ENCODE results near the gene CSGALNACT2.

The CSGALNACT2 gene

DNA sequence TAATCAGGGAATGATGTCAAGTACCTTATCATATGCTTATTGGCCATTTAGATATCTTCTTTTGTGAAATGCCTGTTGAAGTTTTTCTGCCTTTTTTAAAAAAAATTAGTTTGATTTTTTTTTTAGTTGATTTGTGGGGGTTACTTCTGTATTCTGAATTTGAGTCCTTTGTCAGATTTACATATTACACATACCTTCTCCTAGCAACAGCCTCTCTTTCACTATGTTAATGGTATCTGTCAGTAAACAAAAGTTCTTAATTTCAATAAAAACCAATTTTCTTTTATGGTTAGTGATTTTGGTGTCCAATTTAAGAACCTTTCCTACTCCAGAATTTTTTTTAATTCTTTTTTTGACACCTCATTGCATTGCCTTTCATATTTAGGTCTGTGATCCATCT is 52.0 kb downstream of the CSGALNACT2 start:
- DNase-seq: no peak

DNA sequence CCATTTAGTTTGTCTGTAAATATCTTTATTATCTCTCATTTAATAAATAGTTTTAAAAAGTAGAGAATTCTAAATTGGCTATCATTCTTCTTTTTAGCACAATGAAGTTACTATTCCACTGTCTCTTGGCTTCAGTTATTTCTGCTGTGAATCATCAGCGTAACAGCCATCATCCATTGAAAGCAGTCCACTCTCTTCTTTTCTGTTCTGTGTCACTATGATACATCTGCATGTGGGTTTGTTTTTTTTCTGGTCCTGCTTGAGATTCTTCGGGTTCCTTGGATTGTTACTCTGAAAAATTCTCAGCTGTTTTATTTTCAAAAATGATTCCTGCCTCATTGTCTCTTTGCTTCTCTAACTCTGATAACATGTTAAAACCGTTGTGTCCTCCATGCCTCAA is 52.5 kb downstream of the CSGALNACT2 start:
- DNase-seq: no peak

DNA sequence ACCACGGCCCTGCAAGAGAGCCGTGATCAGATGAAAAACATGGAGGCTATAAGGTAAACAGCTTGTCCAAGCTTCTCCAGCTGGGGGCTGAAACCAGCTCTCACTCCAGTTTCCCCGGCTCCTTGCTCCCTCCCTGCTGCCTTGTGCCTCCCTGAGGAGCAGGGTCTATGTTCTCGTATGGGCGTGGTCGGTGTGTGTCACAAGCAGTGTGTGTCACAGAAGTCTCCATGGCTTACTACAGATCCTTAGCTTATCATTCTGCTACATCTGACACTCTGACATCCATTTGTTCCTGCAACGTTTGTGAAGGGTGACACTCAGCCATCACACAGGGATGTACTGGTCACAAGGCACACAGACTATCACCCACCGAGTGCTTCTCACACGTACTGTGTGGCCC is 54.6 kb downstream of the CSGALNACT2 start:
- DNase-seq: no peak

DNA sequence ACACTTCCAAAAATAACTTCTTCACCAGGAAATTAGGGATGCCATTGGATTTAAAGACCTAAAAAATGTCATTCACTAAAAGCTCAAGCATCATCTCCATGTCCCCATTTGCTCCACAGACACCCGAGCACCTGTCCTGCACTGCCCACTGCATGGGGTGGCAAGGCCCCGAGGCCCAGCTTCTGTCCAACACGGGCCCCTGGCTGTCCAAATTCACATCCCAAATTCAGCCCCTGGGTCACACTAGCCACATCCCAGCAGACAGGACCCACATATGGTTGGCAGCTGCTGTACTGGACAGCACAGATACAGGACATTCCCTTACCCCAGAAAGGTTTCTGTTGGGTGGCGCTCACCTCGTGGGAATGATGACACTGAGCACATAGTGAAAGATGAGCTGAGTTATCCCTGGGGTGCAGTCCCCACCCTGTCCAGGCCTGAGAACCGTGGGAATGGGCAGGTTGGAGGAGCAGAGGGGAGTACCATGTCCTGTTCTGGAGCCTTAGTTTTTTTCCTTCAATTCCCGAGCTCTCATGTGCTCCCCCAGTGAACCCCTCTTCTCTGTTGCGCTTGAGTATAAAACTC is 55.3 kb downstream of the CSGALNACT2 start:
- no peak for DNase-seq

DNA sequence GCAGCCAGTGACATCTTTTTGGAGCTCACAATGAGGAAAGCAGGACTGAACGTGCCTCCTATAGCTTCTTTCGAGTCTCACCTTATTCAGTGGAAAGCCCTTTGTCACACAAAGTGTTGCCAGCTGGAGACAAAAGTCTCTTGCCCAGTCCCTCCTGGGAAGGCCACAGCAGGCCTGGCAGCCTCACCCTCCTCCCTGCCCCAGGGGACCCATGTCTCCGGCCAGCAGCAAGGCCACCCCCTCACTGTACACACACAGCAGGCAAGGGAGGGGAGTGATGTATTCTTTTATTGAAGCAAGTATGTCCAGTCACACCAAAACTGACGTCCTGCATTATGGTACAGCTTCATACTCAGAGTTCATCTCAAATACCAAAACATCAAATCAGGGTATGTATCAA is 56.0 kb downstream of the CSGALNACT2 start:
- DNase-seq: no peak

DNA sequence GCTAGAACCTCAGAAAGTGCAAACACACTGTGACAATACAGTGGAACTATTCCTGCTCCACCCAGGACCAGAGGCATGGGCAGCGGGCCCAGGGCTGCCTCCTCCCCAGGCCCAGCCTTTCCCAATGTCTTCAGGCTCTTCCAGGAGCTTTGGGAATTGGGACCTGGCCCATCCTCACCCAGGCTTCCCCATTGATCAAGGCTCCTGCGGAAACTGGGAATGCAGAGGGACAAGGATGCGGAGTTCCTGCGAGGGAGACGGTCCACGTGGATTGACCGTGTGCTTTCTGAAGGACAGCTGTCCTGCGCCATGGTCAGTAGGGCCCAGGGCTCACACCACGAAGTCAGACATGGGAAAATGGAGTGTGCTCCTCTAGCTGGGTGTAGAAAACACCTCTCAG is 56.6 kb downstream of the CSGALNACT2 start:
- no peak for DNase-seq

DNA sequence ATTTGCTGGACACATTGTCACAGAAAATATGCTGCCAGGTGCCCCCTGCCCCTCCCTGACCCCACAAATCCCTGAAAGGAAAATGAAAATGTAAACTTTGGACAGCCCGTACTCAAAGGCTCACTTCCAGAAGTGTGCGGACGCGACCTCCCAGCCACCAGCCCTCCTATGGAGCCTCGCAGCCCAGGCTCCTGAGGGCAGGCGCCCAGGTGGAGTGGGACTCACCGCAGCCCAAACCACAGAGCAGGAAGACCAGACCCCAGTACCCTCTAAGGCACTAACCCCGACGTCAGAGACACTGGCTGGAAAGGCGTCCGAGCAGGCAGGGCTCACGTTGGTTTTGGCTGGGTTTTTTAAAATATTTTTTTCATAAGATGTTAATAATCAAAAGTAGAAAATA is 57.3 kb downstream of the CSGALNACT2 start:
- no peak for DNase-seq

DNA sequence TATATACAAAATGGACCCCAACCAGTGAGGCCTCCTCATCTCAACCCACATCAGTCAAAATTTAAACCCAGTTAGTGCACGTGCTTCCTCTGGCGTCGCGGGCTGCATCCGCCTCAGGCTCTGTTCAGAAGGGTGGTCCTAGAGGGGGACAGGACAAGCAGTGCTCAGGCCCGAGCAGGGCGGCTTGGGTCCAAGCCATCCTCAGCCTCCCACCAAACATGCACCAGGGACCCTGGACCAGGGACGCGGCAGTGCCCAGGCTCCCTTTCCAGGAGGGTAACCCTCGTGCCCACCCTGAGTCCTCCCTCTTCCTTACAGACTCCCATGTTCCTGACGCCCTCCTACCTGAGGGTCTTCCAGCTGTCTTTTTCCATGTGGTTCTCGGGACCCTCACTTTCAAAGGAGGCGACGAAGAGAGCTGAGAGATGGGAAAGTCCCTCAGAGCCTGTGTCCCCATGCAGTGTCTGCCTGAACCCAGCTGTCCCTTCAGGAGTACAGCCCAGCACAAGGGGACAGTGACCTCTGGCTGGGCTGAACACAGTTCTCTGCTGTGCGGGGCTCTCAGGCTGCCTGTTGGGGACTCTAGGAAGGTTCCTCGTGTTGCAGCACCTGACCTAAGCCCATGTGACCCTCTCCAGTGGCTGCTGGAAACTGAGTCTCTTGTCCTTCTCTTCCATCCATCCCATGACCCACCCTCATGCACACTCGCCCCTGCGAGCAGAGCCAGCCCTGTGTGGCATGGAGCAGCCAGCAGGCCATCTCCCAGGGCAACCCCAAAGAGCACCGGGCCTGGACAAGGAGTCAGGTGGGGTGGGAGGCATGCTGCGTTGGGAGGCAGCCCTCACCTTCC is 58.1 kb downstream of the CSGALNACT2 start:
- DNase-seq: no peak

DNA sequence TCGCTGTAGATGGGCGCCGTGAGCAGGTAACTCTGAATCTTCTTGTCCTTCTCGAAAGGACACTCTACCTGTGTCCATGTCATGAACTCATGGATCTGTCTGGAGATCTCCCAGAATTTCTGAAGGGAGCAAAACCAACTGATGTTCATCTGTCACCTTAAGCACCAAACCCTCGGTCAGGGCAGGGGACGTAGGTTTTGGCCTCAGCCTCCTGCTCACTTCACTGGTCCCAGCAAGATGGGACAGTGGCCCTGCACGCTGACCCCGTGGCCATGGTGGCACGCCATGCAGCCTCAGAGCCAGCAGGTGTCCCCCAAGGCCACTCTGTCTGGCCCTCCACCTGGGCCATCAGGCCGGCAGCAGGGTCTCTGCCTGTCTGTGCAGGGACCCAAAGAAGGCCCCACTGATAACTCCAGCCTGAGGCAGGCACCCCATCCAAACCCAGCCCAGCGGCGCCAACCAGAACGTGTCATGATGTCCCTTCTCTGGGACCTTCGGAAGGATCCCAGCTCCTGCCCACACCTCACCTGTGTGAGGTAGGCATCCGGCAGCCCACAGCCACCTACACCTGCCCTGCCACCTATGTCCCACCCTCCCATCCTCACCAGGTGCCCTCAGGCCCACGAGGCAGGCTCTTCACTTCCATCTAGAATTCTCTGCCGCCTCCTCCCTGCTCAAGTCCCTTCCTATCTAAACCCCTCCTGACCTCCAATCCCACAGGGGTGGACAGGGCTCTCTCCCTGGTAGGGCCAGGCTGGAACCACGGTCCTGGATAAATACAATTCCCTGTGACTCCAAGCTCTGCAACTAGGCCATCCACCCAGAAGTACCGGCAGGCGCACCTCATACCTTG is 59.0 kb downstream of the CSGALNACT2 start:
- no peak for DNase-seq

DNA sequence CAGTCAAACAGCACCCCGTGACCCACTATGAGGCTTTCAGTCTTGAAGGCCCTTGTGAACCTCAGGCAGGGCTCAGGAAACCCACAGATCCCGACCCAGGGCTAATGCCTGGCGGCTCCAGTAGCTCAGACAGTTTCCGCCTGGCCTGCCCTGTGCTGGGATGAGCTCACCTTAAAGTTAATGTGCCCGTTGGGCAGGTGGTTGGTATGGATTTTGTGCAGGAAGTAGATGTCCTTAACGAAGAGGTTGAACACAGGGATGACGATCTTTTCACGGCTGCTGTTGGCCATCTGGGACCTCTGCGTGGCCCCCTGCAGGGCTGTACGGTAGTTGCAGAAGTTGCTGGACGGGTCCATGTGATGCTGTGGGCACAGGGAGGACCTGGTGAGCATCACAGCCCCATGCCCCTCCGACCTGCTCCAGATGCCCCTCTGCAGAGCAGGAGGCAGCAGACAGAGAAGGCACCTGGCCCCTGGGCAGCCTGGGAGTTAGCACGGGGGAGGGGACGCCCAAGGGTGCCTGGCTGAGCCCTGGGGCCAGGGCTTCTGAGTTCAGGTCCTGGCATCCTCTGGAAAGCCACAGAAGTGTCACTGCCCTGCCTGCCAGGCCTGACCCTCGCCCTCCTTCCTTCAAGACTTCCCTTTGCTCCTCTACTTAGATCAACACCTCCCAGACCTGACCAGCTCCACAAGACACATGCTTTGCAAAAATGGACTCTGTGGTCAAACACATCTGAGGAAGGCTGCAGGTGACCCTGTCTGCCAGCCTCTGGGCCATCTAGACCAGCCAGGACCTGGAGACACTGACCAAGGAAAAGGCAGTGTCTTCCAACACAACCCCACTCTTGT is 59.8 kb downstream of the CSGALNACT2 start:
- no peak for DNase-seq

DNA sequence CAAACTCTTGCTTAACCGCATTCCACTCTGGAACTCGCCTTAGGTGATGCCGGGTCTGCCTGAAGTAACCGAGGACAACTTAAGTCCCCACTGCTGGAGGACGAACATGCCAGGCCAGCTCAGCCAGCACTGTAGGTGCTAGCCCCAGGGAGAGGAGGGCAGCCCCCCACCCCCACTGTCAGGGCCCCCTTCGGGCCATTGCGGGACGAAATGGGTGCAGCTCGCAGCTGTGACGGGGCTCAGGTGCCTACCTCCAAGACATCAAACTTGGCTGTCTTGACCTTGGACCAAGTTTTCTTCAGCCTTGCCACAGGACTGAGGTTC is 60.4 kb downstream of the CSGALNACT2 start:
- no peak for DNase-seq

DNA sequence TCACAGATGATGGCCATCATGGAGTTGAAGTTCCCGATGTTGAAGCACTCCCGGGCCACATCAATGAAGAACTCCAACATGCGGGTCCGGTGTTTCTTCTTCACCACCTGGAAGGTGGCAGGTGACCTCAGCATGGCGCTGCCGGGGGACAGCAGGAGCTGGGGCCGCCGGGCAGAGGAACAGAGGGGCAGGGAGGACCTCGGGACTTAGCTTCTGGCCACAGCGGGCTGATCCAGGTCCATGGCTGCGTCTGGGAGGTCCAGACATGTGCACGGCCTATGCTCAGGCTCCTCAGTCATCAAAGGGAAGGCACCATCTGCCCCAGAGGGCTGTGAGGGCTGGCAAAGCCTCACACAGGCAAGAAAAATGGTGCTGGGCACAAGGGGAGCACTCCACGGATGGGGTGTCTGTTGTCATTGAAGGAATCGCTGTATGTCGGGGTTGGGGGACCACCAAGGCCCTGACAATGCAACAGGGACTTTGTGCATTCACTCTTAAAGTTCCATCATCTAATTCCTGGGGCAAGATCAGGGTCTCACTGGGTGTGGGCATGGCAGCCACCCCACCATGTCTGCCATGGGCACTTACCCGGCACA is 60.9 kb downstream of the CSGALNACT2 start:
- DNase-seq: no peak

DNA sequence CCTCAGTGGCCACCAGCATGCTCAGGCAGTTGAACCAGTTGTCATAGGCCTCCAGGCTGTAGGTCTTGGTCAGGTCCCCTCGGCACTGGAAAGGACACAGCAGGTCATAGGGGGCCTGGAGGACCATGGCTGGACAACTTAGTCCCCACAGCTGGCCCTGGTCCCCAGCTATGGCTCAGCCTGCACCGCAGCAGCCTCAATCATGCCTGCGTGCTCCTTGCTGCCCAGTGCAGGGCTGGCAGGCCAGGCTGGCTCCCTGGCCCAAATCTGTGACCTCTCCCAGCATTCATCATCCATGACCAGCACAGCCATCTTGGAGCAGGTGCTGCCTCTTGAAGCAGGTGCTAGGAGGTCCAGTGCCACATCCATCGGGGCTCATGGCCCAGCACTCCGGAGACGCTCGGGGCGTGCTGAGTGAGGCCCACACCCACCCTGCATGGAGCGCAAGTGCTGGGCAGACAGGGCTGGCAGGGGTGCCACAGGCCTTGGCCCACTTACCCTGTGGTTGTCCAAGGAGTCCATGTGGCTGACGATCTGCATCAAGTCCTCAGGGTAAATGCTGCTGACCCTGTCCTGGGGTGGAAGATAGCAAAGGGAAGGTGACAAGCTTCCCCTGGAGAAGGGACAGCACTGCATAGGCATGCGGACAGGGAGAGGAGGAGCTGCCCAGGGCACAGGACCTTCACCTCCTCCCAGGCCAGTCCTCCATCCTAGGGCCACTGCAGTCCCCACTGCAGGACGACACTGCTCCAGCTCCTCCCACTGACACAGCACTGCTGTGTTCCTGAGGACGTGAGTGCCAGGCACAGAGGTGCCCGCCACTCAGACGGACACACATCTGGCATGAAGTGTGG is 61.7 kb downstream of the CSGALNACT2 start:
- no peak for DNase-seq

DNA sequence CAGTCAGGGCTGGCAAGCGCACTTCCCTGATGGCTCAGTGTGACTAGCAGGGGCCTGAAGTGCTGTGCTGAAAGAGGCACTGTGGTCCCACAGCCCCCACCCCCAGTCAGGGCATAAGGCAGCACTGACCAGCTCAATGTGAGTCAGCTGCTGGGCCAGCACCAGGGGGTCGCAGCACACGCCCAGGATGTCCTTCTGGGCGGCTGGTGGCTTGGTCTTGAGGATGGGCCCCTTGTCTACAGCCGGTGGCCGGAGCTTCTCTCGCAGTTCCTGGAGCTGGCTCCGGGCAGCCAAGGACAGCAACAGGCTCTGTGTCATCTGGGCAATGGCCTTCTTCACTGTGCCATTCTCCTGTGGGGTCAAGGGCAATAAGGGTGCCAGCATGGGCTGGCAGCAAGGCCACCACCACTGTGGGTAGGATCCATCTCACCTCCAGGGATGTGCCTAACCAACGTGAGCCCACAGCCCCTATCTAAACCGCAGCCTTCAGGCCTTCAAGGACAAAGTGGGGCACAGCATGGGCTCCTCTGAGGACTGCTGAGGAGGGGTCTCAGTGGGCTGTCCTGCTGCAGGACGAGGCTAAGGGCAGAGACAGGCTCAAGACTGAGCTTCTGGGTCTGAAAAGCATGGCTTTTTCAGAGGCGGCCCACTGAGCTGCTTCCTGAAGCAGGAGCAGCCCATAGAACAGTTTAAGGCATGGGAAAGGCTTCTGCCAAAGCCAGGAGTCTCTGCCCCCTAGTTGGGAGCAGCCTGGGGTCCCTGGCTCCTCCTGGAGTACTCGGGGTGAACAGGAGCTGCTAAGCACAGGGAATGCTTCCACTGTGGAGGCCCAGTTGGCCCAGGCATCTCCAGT is 62.5 kb downstream of the CSGALNACT2 start:
- no peak for DNase-seq

DNA sequence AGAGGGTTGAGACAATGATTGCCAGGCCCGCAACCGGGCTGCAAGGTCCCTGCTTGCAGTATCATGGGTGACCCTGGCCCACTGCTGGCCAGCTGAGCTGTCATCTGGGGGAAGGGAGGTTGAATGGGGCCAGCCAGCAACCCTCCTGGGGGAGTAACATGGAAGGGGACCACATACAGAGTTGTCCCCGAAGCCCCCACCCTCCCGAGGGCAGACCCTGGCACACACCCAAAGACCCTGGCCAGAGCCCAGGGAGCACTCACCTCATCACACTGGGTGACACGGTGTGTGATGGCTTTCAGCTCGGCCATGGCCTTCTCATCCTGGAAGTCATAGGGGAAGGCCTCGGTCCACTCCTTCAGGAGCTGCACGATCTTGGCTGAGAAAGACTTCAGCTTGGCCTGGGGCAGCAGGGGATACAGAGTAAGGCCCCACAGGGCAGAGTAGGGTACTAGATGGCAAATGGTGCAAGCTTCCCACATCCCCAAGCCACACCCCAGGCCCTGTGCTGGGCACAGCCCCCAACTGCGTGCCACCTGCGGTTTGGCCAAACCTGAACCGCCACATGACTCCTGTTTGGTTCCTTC is 63.4 kb downstream of the CSGALNACT2 start:
- DNase-seq: no peak

DNA sequence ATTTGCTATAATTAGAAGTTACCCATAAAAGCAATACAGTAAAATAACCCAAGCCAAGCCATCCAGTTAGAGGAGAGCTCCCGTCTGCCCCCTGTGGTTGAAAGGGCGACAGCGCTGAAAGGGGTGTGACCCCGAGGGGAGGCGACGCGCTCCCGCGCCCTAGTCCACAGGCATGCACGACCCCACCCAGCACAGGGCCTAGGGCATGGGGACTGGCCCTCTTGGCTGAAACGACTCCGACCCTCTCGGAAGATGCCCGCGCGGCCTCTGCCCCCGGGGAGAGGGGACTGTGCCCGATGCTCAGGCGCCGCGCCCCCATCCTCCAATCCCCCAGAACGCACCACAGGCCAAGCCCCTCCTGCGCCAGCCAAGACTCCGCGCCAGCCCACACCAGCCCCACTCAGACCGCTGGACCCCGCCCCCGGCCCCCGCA is 64.0 kb downstream of the CSGALNACT2 start:
- no peak for DNase-seq

DNA sequence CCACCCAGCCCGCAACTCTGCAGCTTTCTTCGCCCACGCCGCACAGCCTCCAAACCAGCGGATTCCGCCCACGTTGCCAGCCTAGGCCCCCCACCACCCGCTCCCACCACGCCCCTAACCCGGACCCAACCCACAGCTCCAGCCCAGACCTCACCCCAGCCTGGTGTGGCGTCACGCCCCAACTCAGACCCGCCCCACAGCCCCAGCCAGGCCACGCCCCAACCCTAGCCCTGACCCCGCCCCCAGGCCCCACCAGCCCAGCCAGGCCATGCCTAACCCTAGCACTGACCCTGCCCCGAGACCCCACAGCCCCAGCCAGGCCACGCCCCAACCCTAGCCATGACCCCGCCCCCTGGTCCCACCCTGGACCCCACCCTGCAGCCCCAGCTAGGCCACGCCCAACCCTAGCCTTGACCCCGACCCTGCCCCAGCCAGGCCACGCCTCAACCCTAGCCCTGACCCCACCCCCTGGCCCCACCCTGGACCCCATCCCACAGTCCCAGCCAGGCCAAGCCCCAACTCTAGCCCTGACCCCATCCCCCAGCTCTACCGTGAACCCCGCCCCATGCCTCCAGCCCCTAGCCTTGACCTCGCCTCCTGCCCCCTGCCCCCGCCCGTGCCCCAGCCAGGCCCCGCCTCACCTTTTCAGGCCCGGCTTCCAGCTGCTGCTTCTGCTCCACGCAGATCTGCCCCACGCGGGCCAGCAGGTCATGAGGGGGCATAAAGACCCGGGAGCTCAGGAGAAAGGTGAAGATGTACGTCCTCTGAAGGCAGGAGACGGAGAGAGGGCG is 64.6 kb downstream of the CSGALNACT2 start:
- peak; percentile 18 for DNase-seq

DNA sequence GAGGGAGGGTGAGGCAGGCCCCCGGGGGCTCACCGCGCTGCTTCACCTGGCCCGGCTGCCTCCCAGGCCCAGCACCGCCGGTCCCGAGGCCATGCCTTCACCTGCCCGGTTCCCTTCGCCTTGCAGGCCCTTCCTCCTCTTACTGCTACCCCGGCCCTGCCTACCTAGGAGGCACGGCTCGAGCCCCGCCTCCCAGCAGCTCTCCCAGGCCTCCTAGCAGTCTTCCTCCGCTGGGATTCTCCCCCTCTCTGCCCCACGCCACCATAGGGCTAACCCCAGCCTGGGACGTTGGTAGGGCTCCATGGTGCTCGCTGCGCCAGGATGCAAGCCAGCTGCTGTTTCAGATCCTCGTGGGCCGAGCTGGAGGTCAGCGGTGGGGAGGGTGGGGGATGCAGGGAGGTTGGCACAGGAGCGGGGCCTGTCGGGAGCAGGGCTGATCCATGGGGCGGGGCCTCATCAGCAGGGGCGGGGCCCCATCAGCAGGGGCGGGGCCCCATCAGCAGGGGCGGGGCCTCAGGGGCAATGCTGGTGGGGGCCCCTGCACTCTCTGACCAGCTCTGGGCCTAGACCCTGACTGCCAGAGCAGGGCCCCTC is 65.3 kb downstream of the CSGALNACT2 start:
- DNase-seq: no peak
